Cortex of kidney (tissue), 1 donor: Measurements from ENCODE around the gene RAP2A.
A peak's percentile ranks its signal among the peaks of the same experiment; 100 is the strongest.

Experiments used
- DNase-seq: peaks from one replicate; lab custom pipeline; 2025; lab: John Stamatoyannopoulos, UW

Gene RAP2A

GRCh38 chr13:97433727-97434396, at the start of gene RAP2A:
RAP2A (plus strand) TSS chr13:97434169; CDS start chr13:97434471, 302 bp downstream.
- peak; percentile 88 for DNase-seq

GRCh38 chr13:97384371-97384770, 49.6 kb upstream of the RAP2A start:
- DNase-seq = no peak

GRCh38 chr13:97385146-97385545, 48.8 kb upstream of the RAP2A start:
- no peak for DNase-seq

GRCh38 chr13:97385854-97386253, 48.1 kb upstream of the RAP2A start:
- DNase-seq = no peak

- DNase-seq = no peak
Measured at GRCh38 chr13:97386801-97387484, 47.0 kb upstream of the RAP2A start.

GRCh38 chr13:97387485-97387839, 46.5 kb upstream of the RAP2A start:
- DNase-seq = no peak

- DNase-seq = no peak
Measured at GRCh38 chr13:97387890-97388289, 46.1 kb upstream of the RAP2A start.

GRCh38 chr13:97388373-97388772, 45.6 kb upstream of the RAP2A start:
- no peak for DNase-seq

- no peak for DNase-seq
Measured at GRCh38 chr13:97390941-97391600, 42.9 kb upstream of the RAP2A start.

- DNase-seq = no peak
Measured at GRCh38 chr13:97392020-97392419, 41.9 kb upstream of the RAP2A start.

- DNase-seq = no peak
Measured at GRCh38 chr13:97394542-97394941, 39.4 kb upstream of the RAP2A start.

- no peak for DNase-seq
Measured at GRCh38 chr13:97395447-97396136, 38.4 kb upstream of the RAP2A start.

- DNase-seq = no peak
Measured at GRCh38 chr13:97397267-97397666, 36.7 kb upstream of the RAP2A start.

GRCh38 chr13:97401421-97401820, 32.5 kb upstream of the RAP2A start:
- no peak for DNase-seq

GRCh38 chr13:97403893-97404750, 29.8 kb upstream of the RAP2A start:
- no peak for DNase-seq

- DNase-seq = no peak
Measured at GRCh38 chr13:97407540-97407939, 26.4 kb upstream of the RAP2A start.

- DNase-seq = no peak
Measured at GRCh38 chr13:97408938-97409337, 25.0 kb upstream of the RAP2A start.

GRCh38 chr13:97411984-97412383, 22.0 kb upstream of the RAP2A start:
- no peak for DNase-seq

- no peak for DNase-seq
Measured at GRCh38 chr13:97413694-97414093, 20.3 kb upstream of the RAP2A start.

GRCh38 chr13:97414392-97414791, 19.6 kb upstream of the RAP2A start:
- no peak for DNase-seq

GRCh38 chr13:97417698-97418097, 16.3 kb upstream of the RAP2A start:
- DNase-seq = no peak
